ENCODE results near the gene MPPE1. TPM values are rescaled to one million over a fixed set of nuclear protein-coding genes. Genes with fewer than 3 reads are reported as not detected.
A peak's percentile ranks its signal among the peaks of the same experiment; 100 is the strongest.
"Not testable (repeated sequence)": the region's sequence is repeated elsewhere in the genome, so short reads cannot be mapped to it uniquely, and the experiment has no call there.

MPPE1 gene
- polyA plus RNA-seq, 1 experiment, result 31.0 TPM

DNA sequence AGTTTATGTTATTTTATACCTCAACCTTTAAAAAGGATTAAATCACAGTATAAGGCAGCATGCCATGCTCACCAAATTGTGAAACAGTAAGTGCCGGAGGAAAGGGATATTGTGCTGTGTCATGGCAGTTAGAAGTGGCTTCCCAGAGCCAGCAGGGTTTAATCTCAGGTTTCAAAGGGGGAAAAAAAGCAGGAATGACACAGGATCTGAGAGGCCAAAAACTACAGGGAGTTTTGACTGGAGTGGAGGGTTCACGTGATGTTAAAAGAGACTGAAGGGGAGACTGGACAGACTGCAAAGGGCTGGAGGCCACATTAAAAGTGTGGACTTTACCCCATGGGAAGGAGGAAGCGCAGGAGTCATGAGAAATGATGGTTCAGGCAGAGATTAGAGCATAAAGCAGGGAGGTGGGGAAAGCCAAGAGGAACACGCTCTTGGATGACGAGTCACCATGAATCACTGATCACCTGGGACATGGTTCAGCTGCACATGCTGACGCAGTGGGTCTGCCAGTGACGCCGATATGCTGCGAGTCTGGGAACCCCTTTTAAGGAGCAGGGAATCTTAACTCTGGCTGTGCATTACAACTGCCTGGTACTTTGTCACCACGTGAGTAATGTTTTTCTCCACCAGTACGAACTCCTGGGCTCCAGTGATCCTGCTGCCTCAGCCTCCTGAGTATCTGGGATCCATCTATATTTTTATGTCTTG lies 50.8 kb downstream of the MPPE1 start:
- ChIA-PET CTCF (no interaction called here), POLR2A (no interaction called here)
- TF ChIP-seq CTCF (IDR thresholded peaks at IDR 0.05; ENCODE audit: insufficient read depth, low read depth, low read length), result no peak
- H3K36me3 ChIP-seq (ENCODE audit: control insufficient read depth, insufficient read depth, low read length), result no peaks in the 10 kb centered on the region; the same call in 1 of the 2 replicates
- H3K4me3 ChIP-seq (ENCODE audit: low read depth, low read length), result 0 out of 2 replicates have a peak overlapping the region, but pooled peaks have one; percentile 0
- DNase-seq (ENCODE audit: low read depth), result peak; percentile 88
- H3K27me3 ChIP-seq (ENCODE audit: control insufficient read depth, insufficient read depth, low read length), result no peaks in the 10 kb centered on the region

- POLR2A ChIA-PET; CTCF ChIA-PET; DNase-seq (ENCODE audit: low read depth); H3K36me3 ChIP-seq (ENCODE audit: control insufficient read depth, insufficient read depth, low read length); H3K4me3 ChIP-seq (ENCODE audit: low read depth, low read length); H3K27me3 ChIP-seq (ENCODE audit: control insufficient read depth, insufficient read depth, low read length): not testable (repeated sequence)
These were observed 53.6 kb downstream of the MPPE1 start for GRCh38 chr18:11854554-11854953.

DNA sequence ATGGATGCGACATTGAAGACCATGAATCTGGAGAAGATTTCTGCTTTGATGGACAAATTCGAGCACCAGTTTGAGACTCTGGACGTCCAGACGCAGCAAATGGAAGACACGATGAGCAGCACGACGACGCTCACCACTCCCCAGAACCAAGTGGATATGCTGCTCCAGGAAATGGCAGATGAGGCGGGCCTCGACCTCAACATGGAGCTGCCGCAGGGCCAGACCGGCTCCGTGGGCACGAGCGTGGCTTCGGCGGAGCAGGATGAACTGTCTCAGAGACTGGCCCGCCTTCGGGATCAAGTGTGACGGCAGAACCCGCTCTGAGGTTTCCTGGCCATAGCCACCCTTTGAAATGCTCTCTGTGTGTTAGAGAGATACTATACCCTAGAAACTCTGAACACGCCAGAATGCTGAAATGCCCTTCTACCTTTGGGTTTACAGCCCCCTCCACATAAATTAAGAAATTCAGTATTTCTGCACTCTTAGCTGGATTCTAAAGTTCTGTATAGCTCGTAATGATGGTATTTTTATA lies 56.2 kb downstream of the MPPE1 start:
- TF ChIP-seq CTCF (IDR thresholded peaks at IDR 0.05; ENCODE audit: insufficient read depth, low read depth, low read length), result no peak
- ChIA-PET CTCF (interaction anchor here (0.9 kb wide), 1 partner anchor 186 kb away, joined by 3 read pairs; no protein-coding TSS in a partner anchor), POLR2A (no interaction called here)
- DNase-seq (ENCODE audit: low read depth), result no peak
- Histone ChIP-seq H3K36me3 (ENCODE audit: control insufficient read depth, insufficient read depth, low read length) (no peaks in the 10 kb centered on the region; the same call in 1 of the 2 replicates), H3K27me3 (ENCODE audit: control insufficient read depth, insufficient read depth, low read length) (no peaks in the 10 kb centered on the region), H3K4me3 (ENCODE audit: low read depth, low read length) (peak overlapping the region; percentile 66)

DNA sequence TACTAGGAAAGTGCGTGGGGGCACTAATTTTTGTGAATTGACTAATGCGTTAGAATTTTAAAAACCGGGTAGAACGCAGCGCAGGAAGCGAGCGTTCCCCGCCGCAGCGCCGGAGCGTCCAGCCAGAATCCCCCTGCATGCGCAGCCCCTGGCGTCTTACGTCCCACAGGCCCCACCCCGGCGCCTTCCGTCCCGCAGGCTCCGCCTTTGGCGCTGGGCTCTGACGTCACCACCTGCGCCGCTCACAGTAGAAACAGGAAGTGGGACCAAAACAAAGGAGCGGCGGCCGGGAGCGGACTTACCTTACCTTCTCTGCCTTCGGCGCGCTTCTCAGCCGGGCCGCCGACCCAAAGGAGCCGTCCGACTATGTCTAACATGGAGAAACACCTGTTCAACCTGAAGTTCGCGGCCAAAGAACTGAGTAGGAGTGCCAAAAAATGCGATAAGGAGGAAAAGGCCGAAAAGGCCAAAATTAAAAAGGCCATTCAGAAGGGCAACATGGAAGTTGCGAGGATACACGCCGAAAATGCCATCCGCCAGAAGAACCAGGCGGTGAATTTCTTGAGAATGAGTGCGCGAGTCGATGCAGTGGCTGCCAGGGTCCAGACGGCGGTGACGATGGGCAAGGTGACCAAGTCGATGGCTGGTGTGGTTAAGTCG lies 56.8 kb downstream of the MPPE1 start, which contains the start of gene CHMP1B:
Gene CHMP1B (plus strand): TSS at position 268 of the 660 bp plus-strand sequence. CDS start 99 bp downstream, at position 367.
- ChIA-PET CTCF (interaction anchor here (0.9 kb wide), 1 partner anchor 187 kb away, joined by 3 read pairs; no protein-coding TSS in a partner anchor), POLR2A (no interaction called here)
- Histone ChIP-seq H3K4me3 (ENCODE audit: low read depth, low read length) (peak within 1 kb of the TSS; percentile 66), H3K36me3 (ENCODE audit: control insufficient read depth, insufficient read depth, low read length) (no peaks in the 10 kb centered on the region; the same call in 1 of the 2 replicates), H3K27me3 (ENCODE audit: control insufficient read depth, insufficient read depth, low read length) (no peaks in the 10 kb centered on the region)
- TF ChIP-seq CTCF (IDR thresholded peaks at IDR 0.05; ENCODE audit: insufficient read depth, low read depth, low read length), result no peak
- DNase-seq (ENCODE audit: low read depth), result peak; percentile 83

DNA sequence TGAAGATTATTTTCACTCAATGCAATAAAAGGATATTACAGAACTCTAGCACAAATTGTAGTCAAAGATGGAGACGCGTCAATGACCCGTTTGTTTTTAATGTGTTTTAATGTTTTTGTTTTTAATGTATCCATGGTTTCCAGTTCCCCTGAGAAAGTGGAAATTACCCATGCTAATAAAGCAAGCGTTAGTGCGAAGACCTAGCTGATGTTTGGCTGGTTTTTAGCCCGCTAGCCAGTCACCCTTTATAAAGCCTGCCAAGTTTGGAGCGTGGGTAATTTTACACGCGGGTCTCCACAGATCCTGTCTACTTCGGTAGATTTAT lies 57.3 kb downstream of the MPPE1 start:
- peak; percentile 22 for DNase-seq (ENCODE audit: low read depth)
- no peak for TF ChIP-seq CTCF (IDR thresholded peaks at IDR 0.05; ENCODE audit: insufficient read depth, low read depth, low read length)
- CTCF ChIA-PET, result interaction anchor here (1.8 kb wide), 1 partner anchor 11 kb away, joined by 5 read pairs; no protein-coding TSS in a partner anchor
- H3K36me3 ChIP-seq (ENCODE audit: control insufficient read depth, insufficient read depth, low read length), result no peaks in the 10 kb centered on the region; the same call in 1 of the 2 replicates
- no peaks in the 10 kb centered on the region for H3K27me3 ChIP-seq (ENCODE audit: control insufficient read depth, insufficient read depth, low read length)
- peak overlapping the region; percentile 66 for H3K4me3 ChIP-seq (ENCODE audit: low read depth, low read length)
- POLR2A ChIA-PET, result no interaction called here
